H1 (cell line): ENCODE results near the gene MGMT. TPM values are rescaled to one million over a fixed set of nuclear protein-coding genes. Genes with fewer than 3 reads are reported as not detected.

ENCODE experiments used
- CEBPB ChIP-seq: IDR thresholded peaks from 2 replicates; pipeline ENCODE4 v1.6.1; 2012; ENCODE audit warnings: low read depth, low read length
- polyA plus RNA-seq, 7 experiments: library from polyadenylated mRNA; depleted of rRNA in 3 of 7; stranded (reverse) in 5 of 7; unstranded in 2 of 7; fragments of >200 nt in 5 of 7; fragments of 200-250 nt in 2 of 7; gene quantifications; 1 replicate in 5 of 7; 2 replicates in 1 of 7; 4 replicates in 1 of 7; pipeline versions ENCODE4 v1.2.1 to v1.2.3, GENCODE V29; 2011 to 2013; ENCODE audit warnings: missing spikeins in 2 of 7, mixed read lengths in 2 of 7
- total RNA-seq: library from RNA; stranded (reverse); fragmentation: NEBNext Ultra II Directional; extraction: Animal tissue kit (Norgen Biotek cat#: 25700); gene quantifications from 2 replicates; pipeline ENCODE4 v1.2.1, GENCODE V29; 2021
- TF ChIP-seq, protein P1 (sequence below): IDR thresholded peaks from 2 replicates; pipeline ENCODE4 v1.6.1; 2012; ENCODE audit warnings: inconsistent platforms

Gene MGMT
- total and polyA plus RNA-seq, 2 of the 8 experiments (the other 6 are each of a cell fraction or from before 2014, with no cell fraction given) = 9.9 to 10.7 TPM

DNA sequence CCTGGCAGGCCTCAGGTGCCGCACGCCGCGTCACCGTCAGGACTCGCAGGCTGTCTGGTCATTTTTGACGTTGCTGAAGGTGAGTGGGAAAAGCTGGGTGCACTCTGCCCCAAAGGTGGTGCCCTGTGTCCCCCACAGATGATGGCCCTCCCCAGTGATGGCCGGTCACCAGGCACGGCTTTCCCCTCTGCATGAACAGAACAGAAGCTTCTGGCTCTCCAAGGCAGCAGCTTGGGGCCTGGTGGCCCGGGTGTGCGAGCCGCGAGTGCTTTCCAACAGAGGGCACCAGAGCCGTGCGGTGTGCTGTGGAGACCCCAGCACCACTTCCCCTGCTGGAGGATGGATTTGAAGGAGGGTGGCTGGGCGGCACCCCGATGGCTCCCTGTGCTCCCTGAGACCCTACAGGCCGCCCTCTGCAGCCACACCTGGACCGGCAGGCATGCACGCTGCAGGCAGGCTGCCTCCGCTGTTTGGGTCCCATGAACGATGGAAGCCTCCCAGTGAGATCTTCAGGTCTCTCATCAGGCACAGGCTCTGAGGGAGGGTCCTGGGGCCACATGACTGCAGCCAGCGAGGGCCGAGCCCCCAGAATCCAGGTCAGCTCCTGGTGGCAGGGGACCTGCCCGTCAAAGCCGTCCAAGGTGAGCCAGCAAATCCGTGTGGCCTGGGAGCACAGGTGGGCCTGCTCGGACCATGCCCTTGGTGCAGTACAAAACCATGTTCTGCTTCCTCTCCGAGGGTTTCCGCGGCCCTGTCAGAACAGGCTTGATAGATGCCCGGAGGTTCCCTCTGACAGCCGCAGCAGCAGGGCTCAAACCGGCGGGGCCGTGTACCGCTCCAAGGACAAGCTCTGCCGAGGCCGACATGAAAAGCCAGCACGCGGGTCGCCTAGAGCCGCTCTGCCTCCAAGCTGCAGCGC is 301.7 kb downstream of the MGMT start (continued):
- TF ChIP-seq, protein P1, sequence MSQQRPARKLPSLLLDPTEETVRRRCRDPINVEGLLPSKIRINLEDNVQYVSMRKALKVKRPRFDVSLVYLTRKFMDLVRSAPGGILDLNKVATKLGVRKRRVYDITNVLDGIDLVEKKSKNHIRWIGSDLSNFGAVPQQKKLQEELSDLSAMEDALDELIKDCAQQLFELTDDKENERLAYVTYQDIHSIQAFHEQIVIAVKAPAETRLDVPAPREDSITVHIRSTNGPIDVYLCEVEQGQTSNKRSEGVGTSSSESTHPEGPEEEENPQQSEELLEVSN = peak; percentile 28; the same call in 1 of the 2 replicates
- TF ChIP-seq CEBPB = no peak
